Stimulated activated CD8-positive, alpha-beta memory T cell treated with anti-CD3 and anti-CD28 coated beads, Interleukin-7, amount 100 ng/mL, for 48 hours (primary cell): Measurements from ENCODE around the gene TLR7.

Source experiments
- DNase-seq, 2 donors: peaks; one replicate each; pipeline ENCODE4 v3.0.0-alpha.2; 2020; ENCODE audit warnings: low read depth in 1 of 2; ENCODE audit errors: extremely low read depth in 1 of 2

The TLR7 gene

GRCh38 chrX:12866451-12867377, at the start of gene TLR7:
TSS of gene TLR7 (plus strand) at chrX:12867072. CDS start at chrX:12867579, 507 bp downstream.
- no peak for DNase-seq

GRCh38 chrX:12817528-12817927, 49.3 kb upstream of the TLR7 start:
- DNase-seq: no peak

- DNase-seq: no peak
Measured at GRCh38 chrX:12819222-12819621, 47.6 kb upstream of the TLR7 start.

GRCh38 chrX:12820737-12821136, 46.1 kb upstream of the TLR7 start:
- no peak for DNase-seq

- DNase-seq: no peak
Measured at GRCh38 chrX:12824944-12825343, 41.9 kb upstream of the TLR7 start.

GRCh38 chrX:12825801-12826200, 41.1 kb upstream of the TLR7 start:
- DNase-seq: no peak

GRCh38 chrX:12843061-12843667, 23.7 kb upstream of the TLR7 start:
- no peak for DNase-seq

GRCh38 chrX:12843668-12844279, 23.1 kb upstream of the TLR7 start:
- DNase-seq: no peak

GRCh38 chrX:12844319-12844718, 22.6 kb upstream of the TLR7 start:
- DNase-seq: no peak

GRCh38 chrX:12865359-12865758, 1.5 kb upstream of the TLR7 start:
- no peak for DNase-seq

- DNase-seq: no peak
Measured at GRCh38 chrX:12867685-12868084, 813 bp downstream of the TLR7 start.

GRCh38 chrX:12868747-12869146, 1.9 kb downstream of the TLR7 start:
- DNase-seq: no peak

GRCh38 chrX:12871257-12871656, 4.4 kb downstream of the TLR7 start:
- no peak for DNase-seq

- DNase-seq: no peak
Measured at GRCh38 chrX:12872741-12873140, 5.9 kb downstream of the TLR7 start.

GRCh38 chrX:12874581-12874980, 7.7 kb downstream of the TLR7 start:
- no peak for DNase-seq

GRCh38 chrX:12877386-12877785, 10.5 kb downstream of the TLR7 start:
- no peak for DNase-seq

- DNase-seq: no peak
Measured at GRCh38 chrX:12878536-12878935, 11.7 kb downstream of the TLR7 start.

- no peak for DNase-seq
Measured at GRCh38 chrX:12881914-12882313, 15.0 kb downstream of the TLR7 start.

- DNase-seq: no peak
Measured at GRCh38 chrX:12885508-12885907, 18.6 kb downstream of the TLR7 start.

GRCh38 chrX:12886545-12886944, 19.7 kb downstream of the TLR7 start:
- DNase-seq: no peak

- DNase-seq: no peak
Measured at GRCh38 chrX:12887141-12887540, 20.3 kb downstream of the TLR7 start.

GRCh38 chrX:12887767-12888166, 20.9 kb downstream of the TLR7 start:
- no peak for DNase-seq
